Amygdala (tissue), 56 donors: ENCODE data around the gene FMNL1.

Experiments used
- DNase-seq, 56 donors: peaks; one replicate each; lab custom pipeline; 2025; lab: John Stamatoyannopoulos, UW

Gene FMNL1

GRCh38 chr17:45277216-45277849, 55.6 kb downstream of the FMNL1 start:
- DNase-seq: peak in 55 of 56 donors; percentile 17 to 94 (median 70)

- DNase-seq: no peak
Observed at GRCh38 chr17:45277992-45278391, 56.3 kb downstream of the FMNL1 start.

- DNase-seq: no peak
Observed at GRCh38 chr17:45279898-45280297, 58.2 kb downstream of the FMNL1 start.

- peak in 14 of 56 donors; percentile 16 to 70 (median 40) for DNase-seq
Observed at GRCh38 chr17:45282683-45283644, 61.3 kb downstream of the FMNL1 start.

DNA sequence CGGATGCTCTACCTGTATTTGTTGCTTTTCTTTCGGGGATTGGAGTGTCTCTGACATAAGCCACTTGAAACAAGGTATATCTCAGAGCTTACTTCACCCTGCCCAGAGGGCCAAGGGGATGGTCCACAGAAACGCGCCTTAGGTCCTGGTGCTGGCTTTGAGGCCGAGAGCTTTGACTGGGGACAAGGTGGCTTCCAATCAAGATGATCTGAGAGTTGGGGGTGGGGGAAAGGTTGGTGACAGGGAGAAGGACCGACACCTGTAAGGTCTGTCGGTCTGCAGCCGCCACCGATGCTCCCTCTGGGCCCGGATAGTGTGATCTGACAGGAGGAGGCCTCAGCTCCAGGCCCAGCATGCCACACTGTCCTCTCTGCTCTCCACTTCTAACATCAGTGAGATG, 62.0 kb downstream of the FMNL1 start:
- no peak for DNase-seq

- no peak for DNase-seq
Observed at GRCh38 chr17:45284176-45285140, 62.8 kb downstream of the FMNL1 start.

GRCh38 chr17:45286286-45286685, 64.6 kb downstream of the FMNL1 start:
- no peak for DNase-seq

DNA sequence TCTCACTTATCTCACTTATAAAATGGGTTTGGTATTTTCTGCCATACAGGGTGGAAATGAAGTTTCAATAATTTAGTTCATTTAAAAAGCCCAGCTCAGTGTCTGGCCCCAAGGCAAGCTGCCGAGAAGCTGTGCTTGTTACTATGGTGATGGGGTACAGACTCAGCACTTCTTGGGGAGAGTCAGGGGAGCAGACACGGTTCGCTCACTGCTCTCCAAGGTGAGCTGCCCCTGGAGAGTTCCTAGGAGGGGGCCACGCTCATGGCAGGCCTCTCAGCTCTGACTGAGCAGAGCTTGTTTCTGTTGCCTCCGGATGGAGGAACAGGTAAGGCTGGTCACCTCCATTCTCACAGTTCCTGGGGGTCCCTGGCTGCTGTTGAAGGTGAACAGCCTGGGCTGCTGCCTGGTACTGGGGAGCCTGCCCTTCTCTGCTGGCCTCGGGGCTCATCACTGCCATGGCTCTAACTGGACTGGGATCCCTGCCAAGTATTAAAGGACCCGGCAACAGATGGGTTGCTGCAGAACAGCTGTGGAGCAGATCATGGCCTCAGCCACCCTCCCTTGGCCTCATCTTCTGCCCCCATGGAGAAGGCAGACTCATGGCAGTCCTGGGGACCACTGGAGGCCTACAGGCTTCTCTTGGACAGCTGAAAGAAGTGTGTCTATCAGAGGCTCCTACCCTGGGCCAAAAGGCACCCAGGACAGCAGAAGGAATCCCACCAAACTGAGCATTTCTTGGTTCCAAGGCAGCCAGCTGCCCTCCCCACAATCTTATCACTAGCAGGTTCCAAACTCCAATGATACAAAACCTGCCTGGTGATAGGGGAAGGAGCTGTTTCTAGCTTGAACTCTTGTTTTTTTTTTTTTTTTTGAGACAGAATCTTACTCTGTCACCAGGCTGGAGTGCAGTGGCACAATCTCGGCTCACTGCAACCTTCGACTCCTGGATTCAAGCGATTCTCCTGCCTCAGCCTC, 66.1 kb downstream of the FMNL1 start:
- peak in 2 of 56 donors; percentile 19 to 36 for DNase-seq

GRCh38 chr17:45288825-45289224, 67.1 kb downstream of the FMNL1 start:
- peak in 27 of 56 donors; percentile 17 to 67 (median 42) for DNase-seq

DNA sequence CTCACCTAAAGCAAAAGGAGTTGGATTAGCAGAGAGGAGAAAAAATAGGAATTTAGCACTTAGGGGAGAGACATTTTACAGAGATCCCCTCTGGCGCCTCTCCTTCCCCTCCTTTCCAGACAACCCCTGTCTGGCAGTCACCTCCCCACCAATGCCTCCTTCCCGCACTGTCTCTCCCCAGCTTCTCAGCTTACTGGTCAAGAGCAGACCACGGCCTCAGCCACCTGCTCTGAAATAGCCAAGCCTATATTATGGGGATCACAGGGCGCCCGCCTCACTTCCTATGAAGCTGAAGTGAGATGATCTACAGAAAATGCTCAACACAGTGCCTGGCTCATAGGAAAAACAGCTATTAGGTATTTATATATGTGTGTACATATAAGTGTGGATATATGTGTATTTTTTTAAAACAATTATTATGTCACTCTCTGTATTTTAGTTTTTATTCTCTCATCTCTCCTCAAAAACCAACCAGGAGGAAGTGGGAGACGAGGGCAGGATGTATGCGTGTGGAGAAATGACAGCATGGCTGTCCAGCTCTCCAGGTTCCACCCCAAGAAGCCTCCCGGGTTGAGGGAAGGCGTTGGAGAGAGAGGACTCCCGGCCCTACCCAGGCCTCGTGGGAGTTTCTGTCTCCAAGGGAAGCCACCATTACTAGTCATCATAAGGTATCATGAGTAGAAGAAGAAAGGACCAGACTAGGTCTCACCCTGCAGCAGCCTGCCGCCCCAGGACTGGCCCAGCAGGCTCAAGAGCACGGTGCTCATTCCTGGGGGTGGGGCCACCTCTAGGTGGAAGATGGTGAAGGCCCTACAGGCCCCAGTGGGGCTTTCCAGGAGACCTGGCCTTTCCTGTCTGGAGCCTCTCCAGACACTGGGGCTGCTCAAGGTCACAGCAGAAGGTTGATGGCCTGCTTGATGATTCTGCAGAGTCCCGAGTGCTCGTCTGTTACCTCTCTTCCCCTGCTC, 67.9 kb downstream of the FMNL1 start:
- DNase-seq: no peak

GRCh38 chr17:45290269-45290765, 68.6 kb downstream of the FMNL1 start:
- no peak for DNase-seq

DNA sequence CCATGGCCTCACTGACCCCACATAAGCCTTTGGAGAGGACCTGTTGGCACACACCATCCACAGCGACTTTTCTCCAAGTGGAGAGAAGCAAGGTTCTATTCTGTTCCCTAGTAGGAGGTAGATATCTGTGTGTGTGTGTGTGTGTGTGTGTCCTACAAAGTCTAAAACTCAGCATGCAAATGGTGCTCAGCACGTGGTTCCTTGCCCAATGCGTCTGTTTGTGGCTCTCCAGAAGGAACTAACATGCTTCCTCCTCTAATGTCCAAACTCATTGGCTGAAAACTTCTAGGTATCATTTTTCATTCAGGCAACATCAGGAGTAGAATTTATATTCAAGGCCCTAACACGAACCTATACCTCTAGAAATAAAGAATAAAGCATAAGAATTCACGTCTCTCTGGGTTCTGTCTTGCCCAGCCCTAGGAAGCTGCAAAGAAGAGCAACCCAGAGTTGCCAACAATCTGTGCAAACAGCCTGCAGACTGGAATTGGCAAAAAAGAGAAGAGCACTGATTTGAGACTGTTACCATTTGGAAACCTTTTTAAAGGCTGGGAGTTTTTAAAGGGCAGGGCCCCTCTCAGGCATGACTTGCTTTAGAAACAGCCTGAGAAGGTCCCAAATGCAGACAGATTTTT, 69.6 kb downstream of the FMNL1 start:
- peak in 6 of 56 donors; percentile 24 to 67 (median 34) for DNase-seq

DNA sequence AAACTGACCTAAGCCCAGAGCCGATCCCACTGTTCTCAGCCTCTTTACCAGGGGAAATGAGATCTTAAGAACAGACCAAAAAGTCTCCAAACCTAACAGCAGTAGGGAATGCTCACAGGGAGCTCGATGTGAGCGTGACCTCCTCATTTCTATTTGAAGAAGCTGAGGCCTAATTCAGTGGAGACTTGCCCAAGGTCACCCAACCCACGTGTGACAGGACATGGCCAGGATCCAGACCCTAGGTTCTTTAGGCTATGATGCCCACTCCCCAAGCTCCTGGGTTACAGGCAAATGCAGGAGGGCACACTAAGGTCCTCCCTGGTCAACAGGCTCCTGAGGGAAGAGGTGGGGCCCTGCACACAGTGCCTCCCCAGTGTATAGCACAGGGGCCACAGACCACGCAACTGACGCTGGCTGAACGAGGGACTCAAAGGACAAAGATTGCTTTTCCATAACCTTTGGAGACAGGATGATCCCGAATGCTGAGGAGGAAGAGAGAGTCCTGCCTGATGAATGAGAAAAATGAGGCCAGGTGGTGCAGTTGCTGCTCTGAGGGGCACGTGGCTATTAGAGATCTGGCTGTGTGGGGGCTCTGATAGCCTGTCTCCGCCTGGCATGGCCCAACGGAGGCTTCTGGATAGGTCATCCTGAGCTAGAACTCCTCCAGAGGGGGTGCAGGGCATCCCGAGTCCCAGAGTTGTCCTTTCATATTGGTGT, 71.2 kb downstream of the FMNL1 start:
- no peak for DNase-seq

DNA sequence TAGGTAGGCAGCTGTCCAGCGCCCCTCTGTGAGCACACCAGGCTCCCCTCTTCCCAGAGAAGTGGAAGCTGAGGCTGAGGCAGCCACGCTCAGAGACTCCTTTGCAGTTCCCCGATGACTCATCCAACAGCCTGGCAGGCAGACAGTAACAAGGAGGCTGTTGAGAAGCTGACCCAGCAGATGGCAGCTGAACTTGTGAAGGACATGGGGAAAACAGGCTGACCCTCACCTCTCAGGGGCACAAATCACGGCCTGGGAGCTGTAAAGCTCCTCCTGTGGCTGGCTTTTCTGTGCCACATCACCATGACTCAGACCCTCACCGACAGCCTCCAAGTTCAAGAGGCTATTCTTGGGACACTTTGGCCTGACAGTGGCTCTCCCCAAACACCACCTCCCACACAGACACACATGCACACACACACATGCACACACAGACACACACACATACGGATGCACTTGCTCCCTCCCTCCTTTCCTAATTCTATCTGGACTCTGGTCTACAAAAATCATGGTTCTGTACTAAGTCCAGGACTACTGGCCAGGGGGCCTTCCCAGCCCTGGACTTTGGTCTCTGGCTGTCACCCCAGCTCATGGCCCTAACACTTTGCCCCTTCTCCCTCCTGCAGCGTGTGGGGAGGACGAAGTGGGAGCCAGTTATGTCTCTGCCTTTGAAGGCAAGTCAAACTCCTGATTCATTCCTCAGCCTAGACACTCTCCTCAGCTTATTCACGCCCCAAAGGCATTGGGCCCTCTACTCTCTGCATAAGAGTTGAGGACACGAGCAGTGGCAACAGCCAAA, 71.9 kb downstream of the FMNL1 start:
- DNase-seq: peak in 43 of 56 donors; percentile 17 to 81 (median 53)

DNA sequence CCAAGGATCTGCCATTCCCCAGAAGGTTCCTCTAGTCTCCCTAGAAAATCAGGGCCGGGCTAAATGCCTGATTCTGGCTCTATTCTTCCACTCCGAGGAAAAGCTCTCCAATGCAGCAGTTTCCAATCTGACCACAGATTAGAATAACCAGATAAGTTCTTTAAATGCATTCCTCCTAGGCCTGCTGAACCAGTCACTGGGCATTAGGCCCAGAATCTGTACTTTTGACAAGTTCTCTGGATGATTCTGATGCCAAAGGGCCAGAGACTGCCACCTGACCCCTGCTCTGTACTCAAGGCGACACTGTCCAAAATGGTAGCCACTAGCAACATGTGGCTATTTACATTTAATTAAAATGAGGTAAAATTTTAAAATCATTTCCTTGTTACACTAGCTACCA, 72.8 kb downstream of the FMNL1 start:
- DNase-seq: peak in 5 of 56 donors; percentile 15 to 39 (median 19)
